ENCODE data around the gene TMPRSS3.

TMPRSS3 gene

DNA sequence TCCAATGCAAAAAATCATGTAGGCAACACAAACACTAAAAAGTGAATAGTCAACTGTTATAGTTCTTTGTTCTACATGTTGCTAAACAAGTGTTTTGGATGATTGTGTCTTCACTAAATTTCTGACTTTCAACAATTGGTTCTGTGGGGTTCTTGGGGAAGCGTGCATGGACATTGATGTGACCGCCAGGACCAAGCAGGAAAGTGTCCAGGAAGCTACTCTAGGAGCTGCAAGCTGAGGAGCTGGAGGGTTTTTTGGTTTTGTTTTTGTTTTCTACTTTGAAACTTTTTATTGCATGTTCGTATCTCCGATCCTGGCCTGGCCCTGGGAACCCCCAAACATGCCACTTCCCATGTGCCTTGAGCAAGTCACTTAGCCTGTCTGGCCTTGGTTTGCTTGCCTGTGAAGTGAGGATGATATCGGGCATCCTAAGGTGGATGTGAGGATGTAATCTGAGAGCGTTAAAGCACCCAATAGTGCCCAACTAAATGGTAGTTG is 8.0 kb downstream of the TMPRSS3 start:
- no peak for DNase-seq (ENCODE audit: low spot score)

DNA sequence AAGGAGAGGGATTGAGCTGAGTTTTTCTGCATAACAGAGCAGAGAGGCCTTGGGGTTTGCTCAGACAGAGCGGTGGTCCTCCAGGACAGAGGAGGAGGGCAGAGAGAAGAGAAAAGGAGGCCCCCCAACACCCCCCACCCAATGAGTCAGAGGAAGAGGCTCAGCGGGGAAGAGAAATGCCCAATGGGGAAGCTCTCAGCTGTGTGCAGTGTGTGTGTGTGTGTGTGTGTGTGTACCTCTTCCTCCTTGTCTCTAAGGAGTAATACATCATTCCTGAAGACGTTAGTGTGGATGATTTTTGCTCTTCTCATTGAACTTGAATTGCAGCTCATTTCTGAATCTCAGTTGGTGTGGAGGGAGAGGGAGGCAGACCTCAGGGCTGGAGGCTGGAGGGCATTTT is 8.7 kb downstream of the TMPRSS3 start:
- DNase-seq (ENCODE audit: low spot score), result no peak

DNA sequence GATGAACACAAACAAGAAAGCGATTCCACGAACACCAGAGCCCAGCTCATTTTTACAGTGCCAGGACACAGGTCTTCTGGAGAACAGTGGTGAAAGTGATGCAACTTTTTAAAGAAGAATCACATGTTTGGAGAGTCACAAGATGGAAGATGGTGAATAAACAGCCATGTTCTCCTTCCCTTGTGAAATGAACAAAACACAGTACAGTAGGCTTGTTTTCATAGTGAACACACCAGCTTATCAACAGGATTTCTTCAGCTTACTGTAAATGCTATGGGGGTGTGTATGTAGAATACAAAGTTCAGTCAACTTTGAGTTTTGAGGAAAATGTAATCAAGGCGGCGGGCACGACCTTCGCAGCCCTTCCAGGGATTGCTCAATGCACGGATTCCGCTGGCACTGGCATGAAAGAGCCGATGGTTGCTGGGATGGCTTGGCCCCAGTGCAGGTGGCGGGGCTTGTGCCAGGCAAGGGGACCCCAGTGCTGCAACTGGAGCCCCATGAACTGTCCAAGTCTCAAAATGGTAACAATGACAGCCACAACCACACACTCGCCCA is 9.7 kb downstream of the TMPRSS3 start:
- DNase-seq (ENCODE audit: low spot score), result no peak

DNA sequence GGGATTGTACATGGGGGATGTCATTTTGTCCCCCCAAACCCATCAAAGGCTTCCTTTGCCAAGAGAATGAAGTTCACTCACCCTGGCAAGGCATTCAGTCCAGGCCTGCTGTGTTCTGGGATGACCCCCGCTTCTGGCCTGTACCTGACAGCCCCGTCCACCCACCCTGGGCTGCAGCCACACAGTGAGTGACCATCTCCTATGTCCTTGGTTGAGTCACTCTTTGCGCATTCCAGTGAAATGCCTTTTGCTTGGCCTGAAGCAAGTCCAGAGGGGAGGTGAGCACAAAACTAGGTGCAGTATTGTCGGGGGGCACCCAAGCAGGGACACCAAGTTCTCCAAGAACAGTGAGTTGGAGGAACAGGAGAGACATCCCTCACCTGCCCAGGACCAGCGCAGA is 10.2 kb downstream of the TMPRSS3 start:
- no peak for DNase-seq (ENCODE audit: low spot score)

DNA sequence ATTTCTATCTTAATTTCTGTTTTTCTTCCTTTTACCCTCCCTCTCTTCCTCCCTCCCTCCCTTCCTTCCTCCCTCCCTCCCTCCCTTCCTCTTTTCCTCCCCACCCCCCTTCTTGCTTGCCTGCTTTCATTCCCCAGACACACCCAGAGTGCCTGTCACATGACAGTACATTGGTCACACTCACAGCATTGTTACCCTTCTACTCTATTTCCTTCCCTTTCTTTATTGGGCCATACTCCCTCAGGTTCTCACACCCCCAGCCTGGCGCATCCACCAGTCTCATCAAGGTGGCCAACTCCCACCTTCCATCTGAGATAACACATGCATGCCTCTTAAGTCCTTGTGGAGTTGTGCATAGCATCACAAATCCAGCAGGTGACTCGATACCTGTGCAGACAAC is 10.9 kb downstream of the TMPRSS3 start:
- no peak for DNase-seq (ENCODE audit: low spot score)

DNA sequence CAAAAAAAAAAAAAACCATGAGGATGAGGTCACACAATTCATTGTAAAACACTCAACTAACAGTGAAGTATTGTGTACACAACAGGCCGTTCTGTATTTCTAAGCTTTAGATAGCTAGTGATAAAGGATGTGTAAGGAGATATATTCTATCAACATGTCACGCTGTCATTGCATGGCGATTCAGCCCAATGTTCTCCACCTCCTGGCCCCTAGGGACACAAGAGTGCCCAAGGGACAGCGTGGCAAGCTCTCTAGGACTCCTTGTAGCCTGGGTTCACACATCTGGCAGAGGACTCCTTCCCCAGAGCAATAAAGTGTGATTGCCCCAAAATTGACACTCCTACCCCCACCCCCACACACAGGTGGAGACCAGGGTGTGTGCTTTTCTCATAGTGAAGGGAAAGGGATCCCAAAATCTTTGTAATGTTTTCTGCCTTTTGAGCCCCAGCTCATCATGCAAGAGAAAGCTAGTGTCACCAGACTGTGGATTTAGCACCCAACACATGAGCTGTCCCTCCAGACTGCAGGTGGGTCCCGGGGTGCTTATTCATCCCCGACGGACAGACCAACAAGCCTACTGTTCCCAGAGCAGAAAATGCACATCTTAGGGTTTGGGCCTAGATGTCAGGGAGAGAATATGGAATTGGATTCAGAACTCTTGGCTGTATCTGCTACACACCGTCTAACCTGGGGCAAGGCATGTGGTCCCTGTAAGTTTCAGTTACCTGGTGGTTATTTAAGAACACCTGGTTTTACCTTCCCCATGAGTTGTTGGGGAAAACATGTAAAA is 11.5 kb downstream of the TMPRSS3 start:
- no peak for DNase-seq (ENCODE audit: low spot score)

DNA sequence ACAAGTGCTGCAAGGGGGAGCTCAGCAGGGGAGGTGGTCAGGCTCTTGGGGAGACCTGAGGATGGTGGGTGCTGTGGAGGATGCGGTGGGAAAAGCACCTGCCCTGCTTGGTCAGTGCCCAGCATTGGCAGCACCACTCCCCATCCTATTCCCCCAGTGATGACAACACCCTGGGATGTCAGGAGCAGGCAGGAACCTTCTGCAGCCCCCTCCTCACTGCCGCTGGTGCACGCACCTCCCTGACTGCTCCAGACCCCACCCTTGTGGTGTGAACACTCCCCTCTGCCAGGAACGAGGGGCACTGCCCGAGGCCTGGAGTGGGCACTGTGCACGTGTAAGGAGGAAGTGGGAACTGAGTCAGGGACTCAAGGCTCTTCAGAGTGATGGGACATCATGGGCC is 12.5 kb downstream of the TMPRSS3 start:
- no peak for DNase-seq (ENCODE audit: low spot score)

DNA sequence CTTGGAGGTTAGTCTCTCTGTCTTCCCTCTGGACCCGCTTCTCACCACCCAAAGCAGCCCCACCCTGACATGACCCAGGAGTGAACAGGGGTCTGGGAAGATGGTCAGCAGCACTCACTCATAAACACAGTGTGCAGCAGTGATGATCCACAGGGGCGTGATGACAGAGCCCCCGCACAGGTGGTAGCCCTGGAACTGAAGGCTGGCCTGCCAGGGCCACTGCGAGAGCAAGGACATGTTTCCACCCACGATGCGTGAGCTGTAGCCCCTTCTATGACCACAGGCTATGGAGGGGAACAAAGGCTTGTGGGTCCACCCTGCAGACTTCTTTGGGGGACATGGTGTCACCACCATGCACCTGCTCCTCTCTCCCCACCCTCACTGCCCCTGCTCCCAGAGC is 12.9 kb downstream of the TMPRSS3 start:
- DNase-seq (ENCODE audit: low spot score), result no peak

DNA sequence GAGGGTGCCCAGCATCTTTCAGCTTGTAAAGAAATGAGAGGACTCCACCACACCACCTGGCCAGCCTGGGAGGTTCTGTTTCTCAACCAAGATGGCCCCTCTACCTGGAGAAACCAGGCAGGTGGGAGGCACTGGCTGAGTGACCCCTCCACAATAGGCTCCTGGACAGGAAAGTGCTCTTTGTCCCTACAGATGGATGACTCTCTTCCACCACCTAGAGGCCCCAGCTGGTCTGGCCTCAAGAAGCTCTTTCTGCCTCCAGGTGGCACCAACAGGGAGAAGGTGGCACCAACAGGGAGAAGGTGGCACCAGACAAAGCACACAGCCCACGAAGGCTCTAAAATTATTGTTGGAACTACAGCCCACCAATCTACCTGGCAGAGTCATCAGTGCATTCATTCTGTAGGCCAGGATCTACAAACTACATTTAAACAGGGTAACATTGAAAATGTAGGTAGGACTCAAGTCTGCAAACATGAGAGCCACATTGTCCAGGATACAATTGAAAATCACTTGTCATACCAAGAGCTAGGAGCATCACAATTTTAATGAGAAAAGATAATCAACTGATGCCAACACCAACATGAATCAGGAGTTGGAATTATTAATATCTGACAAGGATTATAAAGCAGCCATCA is 14.4 kb downstream of the TMPRSS3 start:
- peak; percentile 37 for DNase-seq (ENCODE audit: low spot score)

DNA sequence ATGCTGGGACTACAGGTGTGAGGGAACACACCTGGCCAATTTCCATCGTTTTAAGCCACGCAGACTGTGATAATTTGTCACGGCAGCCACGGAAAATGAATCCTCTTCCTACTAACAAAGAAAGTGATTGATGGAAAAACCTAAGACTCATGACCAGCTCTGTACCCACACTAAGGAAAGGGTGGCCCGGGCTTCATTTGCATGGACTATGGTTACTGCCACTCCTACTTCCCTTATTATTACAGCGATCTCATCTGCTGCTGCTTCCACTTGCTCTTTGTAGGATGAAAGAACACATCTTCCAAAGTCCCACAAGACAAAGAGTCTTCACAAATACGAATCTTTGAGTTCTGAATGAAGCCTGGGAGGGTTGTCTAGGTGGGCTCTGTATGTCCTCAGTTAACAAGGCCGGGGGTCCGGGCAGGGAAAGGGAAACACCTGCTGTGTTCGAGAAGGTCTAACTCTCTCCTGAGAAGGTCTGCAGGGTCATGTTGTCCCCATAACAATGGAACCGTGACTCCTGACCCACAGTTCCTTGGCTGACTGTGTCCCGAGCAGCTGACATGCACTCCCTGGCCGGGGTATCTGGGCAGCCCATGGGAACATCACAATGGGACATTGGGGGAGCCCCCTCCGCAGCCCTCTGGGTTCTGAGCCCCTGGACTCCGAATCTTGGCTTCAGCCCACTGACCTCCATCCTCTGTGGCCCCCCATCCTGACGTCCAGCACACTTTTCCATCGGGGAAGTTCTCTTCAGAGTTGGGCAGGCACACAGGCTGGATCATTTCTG is 16.2 kb downstream of the TMPRSS3 start:
- no peak for DNase-seq (ENCODE audit: low spot score)

DNA sequence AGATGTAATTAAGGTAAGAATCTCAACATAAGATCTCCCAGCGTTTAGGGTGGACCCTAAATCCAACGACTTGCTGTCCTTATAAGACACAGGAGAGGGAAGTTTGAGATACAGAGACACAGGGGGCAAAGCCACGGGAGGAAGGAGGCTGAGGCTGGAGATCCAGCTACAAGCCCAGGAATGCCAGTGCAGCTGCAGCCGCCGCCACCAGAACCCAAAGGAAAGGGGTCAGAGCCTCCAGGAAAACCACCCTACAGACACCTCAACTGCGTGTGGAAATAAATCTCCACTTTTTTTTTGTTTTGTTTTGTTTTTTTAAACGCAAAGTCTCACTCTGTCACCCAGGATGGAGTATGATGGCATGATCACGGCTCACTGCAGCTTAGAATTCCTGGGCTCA is 17.4 kb downstream of the TMPRSS3 start:
- DNase-seq (ENCODE audit: low spot score), result no peak

DNA sequence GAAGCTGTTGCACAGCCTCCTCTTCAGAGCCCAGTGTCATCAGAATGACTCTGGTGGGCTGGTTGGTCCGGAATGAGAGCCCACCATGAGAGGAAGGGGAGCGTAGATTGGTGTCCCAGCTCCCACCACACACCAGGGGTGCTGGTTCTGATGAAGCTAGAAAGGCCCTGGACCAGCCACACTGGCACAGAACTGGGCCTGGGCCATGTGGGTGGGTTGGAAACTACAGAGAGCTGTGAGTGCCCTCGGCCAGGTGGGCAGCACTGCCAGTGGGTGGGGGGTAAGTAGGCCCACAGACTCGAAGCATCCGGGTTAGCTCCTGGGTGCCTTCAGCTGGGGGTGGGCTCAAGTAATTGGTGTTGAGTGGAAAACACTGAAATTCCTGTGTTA is 17.9 kb downstream of the TMPRSS3 start:
- DNase-seq (ENCODE audit: low spot score), result no peak

DNA sequence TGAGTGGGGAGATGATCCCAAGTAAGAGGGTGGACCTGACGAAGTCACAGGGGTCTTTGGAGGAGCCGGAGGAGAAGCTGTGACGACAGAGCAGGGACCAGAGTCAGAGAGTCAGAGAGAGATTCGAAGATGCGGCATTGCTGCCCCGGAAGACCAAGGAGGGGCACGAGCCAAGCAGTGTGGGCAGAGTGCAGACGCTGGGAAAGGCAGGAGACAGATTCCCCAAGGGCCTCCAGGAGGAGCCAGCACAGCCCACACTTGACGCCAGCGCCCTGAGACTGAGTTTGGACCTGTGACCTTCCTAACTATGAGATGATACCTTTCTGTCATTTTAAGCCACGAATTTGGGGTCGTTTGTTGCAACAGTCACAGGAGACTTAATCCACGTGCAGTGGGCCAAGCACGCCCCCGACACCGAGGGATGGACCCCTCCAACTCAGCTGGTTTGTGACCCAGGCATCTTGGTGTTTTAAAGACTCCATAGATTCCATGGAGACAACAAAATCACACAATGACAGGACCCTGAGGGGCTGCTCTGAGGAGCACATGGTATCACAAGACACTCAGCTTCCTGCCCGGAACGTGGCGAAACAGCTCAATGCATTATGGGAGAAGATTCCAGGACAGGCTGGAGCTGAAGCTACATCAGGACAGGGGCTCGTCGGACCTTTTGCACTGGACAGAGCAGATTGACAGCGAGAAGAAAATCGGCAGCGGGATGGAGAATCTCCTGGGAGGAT is 18.5 kb downstream of the TMPRSS3 start:
- DNase-seq (ENCODE audit: low spot score), result no peak

DNA sequence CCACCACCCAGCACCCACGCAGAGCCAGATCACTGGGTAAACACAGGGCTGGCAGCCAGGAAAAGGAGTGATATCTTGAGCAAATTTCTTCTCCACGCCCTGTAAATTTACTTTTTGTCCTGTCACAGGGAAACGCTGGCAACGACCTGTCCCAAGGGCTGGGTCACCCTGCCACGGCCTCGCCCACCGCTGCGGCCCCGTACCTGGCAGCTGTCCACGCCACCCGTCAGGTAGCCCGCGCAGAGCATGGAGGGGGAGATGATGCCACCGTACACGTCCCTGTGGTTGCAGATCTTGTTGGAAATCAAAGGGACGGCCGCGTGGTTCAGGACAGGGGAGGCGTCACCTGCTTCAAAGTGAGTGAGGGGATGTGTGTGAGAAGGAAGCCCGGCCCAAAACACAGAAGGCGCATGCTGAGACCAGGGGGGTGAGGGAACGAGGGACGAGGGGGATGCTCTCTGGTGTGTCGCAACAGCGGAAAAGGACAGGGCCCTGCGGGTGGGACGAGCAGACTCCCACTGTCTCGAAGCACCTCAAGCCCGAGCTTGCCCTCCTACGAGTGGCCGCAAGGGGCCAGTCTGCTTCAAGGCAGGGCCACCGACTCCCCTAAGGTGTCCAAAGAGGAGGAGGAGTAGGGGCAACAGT is 19.4 kb downstream of the TMPRSS3 start:
- no peak for DNase-seq (ENCODE audit: low spot score)

DNA sequence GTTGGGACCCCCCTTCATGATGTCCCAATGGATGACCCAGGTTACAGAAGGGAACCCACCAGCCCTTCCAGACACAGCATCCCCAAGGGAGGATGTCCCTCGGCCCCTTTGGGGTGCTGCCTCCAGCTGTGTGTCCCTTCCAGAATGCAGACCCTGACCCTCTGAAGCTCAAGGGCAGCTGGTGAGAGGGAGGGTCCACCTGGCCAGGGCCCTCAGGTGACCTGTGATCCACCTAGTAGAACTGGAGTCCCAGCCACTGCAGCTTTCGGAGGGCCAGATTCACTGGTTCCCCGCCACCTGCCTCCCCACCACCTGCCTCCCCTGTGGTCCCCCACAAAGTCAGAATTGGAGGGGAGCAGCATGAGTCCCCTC is 19.9 kb downstream of the TMPRSS3 start:
- no peak for DNase-seq (ENCODE audit: low spot score)

DNA sequence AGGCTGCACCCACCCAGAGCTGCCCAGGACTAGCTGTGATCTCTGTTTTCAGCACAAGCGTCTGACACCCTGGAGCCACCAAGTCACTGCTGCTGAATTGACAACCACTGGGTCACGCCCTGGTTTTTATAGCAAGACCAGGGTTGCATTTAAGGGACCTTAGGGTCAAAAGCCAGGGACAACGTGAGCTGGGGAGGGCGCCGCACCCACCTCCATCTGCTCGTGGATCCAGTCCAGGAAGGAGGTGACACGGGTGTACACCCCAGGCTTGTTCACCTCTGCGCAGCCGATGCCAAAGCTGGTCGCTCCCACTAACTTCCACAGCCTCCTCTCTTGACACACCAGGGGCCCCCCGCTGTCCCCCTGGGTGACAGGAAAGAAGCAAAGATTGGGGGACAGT is 20.3 kb downstream of the TMPRSS3 start:
- DNase-seq (ENCODE audit: low spot score), result no peak

DNA sequence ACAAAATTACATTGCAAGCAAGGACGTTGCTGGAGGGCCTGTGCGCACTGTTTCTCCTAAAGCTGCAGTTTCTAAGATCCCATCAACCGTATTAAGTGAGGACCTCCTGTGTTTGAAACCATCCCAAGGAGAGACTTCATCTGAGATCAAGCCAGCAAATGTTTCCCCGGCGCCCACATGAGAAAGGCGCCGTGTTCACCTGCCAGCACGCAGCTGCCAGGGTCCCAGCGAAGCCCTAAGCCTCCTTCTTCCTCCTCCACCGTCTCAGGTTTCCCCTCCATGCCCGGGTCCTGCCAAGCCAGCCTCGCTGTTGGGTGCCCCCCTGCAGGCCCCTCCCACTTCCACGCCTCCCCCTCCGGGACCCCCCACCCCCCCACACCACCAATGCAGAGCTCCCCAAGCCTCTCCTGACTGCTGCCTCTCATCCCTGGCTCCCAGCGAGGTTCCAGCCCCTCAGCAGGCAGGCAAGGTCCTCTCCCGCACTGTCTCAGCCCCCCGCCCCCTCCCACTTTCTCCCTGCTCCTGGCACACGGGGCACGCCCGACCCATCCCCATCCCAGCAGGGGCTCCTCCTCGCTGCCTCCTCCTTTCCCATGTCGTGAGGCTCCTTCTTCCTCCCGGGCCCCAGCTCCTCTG is 20.9 kb downstream of the TMPRSS3 start:
- DNase-seq (ENCODE audit: low spot score), result no peak

DNA sequence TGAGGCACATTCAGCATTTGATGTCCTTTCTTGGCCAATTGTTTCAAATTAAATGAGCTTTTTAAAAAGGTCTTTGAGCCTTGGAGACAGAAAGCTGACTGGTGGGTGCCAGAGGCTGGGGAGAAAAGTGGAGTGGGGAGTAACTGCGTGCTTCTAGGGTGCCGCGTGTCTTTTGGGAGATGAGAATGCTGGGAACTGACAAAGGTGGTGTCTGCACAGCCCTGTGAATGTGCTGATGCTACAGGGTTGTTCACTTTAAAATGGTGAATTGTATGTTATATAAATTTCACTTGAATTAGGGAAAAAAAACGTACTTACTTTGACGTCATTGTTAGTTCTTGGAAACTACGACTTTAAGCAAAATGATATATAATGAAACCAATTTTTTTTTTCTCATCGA is 21.4 kb downstream of the TMPRSS3 start:
- no peak for DNase-seq (ENCODE audit: low spot score)

DNA sequence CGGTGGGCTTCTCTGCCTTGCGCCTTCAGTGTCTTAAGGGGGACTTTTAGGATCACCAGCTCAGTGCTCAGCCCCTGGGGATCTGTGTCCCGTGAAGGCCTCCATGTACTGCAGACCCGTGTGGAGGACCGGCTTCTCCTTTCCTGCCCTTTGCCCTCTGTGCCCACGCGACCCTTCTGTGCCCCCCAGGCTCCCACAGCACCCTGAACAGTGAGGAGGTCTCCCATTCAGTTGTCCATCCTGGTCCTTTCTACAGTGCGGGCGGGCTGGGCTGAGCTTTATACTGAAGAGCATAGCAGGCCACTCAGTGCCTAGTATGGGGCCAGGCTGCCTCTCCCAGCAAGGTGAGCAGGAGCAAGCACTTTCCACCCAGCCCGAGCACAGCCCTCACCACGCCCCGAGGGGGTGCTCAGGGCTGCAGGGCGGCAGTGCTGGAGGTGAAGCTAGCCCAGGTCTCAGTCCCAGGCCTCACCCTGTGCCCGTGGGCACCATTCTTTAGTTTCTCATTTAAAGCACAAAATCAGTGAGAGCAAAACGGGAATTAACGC is 21.9 kb downstream of the TMPRSS3 start:
- DNase-seq (ENCODE audit: low spot score), result no peak

DNA sequence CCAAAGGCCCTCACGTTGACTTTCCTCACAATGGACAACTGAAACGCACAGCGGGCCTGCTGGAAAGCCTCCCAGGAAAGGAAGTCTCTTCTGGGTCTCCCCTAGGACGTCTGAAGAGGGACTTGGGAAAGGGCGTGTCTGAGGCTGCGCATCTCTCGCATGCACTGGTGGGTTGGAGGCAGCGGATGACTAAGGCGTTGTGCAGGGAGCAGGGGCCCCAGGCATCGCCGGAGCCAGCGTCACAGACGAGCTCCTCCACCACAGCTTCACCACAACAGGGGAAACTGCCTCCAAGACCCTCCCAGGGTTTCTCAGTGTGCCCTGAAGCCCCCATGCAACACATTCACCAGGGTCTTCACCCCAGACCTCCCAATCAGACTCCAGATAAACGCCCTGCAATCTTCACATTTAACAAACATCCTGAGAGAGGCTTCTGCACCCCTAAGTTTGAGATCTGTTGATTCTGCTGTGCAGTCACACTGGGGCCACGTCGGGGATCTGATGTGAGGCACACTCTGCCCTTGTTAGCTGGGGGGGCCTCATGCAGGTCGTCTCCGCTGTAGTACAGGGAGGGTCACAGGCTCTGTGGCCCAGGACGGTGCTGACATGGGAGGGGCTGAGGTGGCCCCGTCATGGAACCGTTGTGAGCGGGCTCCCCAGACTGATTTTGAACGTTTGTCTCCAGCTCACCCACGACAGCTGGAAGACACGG is 22.5 kb downstream of the TMPRSS3 start:
- DNase-seq (ENCODE audit: low spot score), result no peak
